ENCODE results near the gene IL1RAPL1. TPM values are rescaled to one million over a fixed set of nuclear protein-coding genes. Genes with fewer than 3 reads are reported as not detected.

IL1RAPL1 gene
- total RNA-seq, 1 donor from 2014 or later, result not detected

- Histone ChIP-seq H3K36me3 (ENCODE audit: control insufficient read depth, insufficient read depth, low read length) (no peaks in the 10 kb centered on the region), H3K27me3 (ENCODE audit: control insufficient read depth, insufficient read depth, low read length) (no peaks in the 10 kb centered on the region), H3K4me3 (ENCODE audit: low read depth, low read length) (no peak overlapping the region)
- no peak for FAIRE-seq
- no peak for DNase-seq (ENCODE audit: low read depth)
- no peak for TF ChIP-seq CTCF (IDR thresholded peaks at IDR 0.05; ENCODE audit: insufficient read depth, low read length, severe bottlenecking)
Measured at GRCh38 chrX:29869837-29870236, 1282.6 kb downstream of the IL1RAPL1 start.

- Histone ChIP-seq H3K4me3 (ENCODE audit: low read depth, low read length) (no peak overlapping the region), H3K36me3 (ENCODE audit: control insufficient read depth, insufficient read depth, low read length) (no peaks in the 10 kb centered on the region), H3K27me3 (ENCODE audit: control insufficient read depth, insufficient read depth, low read length) (no peaks in the 10 kb centered on the region)
- DNase-seq (ENCODE audit: low read depth), result no peak
- TF ChIP-seq CTCF (IDR thresholded peaks at IDR 0.05; ENCODE audit: insufficient read depth, low read length, severe bottlenecking), result no peak
- no peak for FAIRE-seq
Measured at GRCh38 chrX:29870608-29871007, 1283.4 kb downstream of the IL1RAPL1 start.

GRCh38 chrX:29872831-29873230 lies 1285.6 kb downstream of the IL1RAPL1 start:
- DNase-seq (ENCODE audit: low read depth) (no peak), FAIRE-seq (no peak)
- no peaks in the 10 kb centered on the region for H3K27me3 ChIP-seq (ENCODE audit: control insufficient read depth, insufficient read depth, low read length)
- no peak for TF ChIP-seq CTCF (IDR thresholded peaks at IDR 0.05; ENCODE audit: insufficient read depth, low read length, severe bottlenecking)
- no peak overlapping the region for H3K4me3 ChIP-seq (ENCODE audit: low read depth, low read length)
- H3K36me3 ChIP-seq (ENCODE audit: control insufficient read depth, insufficient read depth, low read length), result no peaks in the 10 kb centered on the region

- Histone ChIP-seq H3K4me3 (ENCODE audit: low read depth, low read length) (no peak overlapping the region), H3K27me3 (ENCODE audit: control insufficient read depth, insufficient read depth, low read length) (no peaks in the 10 kb centered on the region), H3K36me3 (ENCODE audit: control insufficient read depth, insufficient read depth, low read length) (no peaks in the 10 kb centered on the region)
- no peak for DNase-seq (ENCODE audit: low read depth)
- FAIRE-seq, result no peak
- TF ChIP-seq CTCF (IDR thresholded peaks at IDR 0.05; ENCODE audit: insufficient read depth, low read length, severe bottlenecking), result no peak
Measured at GRCh38 chrX:29876733-29877132, 1289.5 kb downstream of the IL1RAPL1 start.

GRCh38 chrX:29880977-29881376 lies 1293.7 kb downstream of the IL1RAPL1 start:
- Histone ChIP-seq H3K36me3 (ENCODE audit: control insufficient read depth, insufficient read depth, low read length) (no peaks in the 10 kb centered on the region), H3K4me3 (ENCODE audit: low read depth, low read length) (no peak overlapping the region), H3K27me3 (ENCODE audit: control insufficient read depth, insufficient read depth, low read length) (no peaks in the 10 kb centered on the region)
- TF ChIP-seq CTCF (IDR thresholded peaks at IDR 0.05; ENCODE audit: insufficient read depth, low read length, severe bottlenecking), result no peak
- FAIRE-seq (no peak), DNase-seq (ENCODE audit: low read depth) (no peak)

GRCh38 chrX:29890004-29890403 lies 1302.8 kb downstream of the IL1RAPL1 start:
- H3K27me3 ChIP-seq (ENCODE audit: control insufficient read depth, insufficient read depth, low read length), result no peaks in the 10 kb centered on the region
- TF ChIP-seq CTCF (IDR thresholded peaks at IDR 0.05; ENCODE audit: insufficient read depth, low read length, severe bottlenecking), result no peak
- DNase-seq (ENCODE audit: low read depth), result no peak
- no peak for FAIRE-seq
- no peaks in the 10 kb centered on the region for H3K36me3 ChIP-seq (ENCODE audit: control insufficient read depth, insufficient read depth, low read length)
- H3K4me3 ChIP-seq (ENCODE audit: low read depth, low read length), result no peak overlapping the region

All from bronchial epithelial cell (primary cell).